ACC112 (cell line): ENCODE results near the gene MEF2C.
A peak's percentile ranks its signal among the peaks of the same experiment; 100 is the strongest.

Experiments
- H2AFZ ChIP-seq: fragments of 200-600 bp; sonication (generic); one replicate; pipeline ENCODE4 v1.6.0; 2017; ENCODE audit warnings: antibody characterized with exemption, low read length; ENCODE audit not compliant: unreplicated experiment
- H3K27ac ChIP-seq: fragments of 200-600 bp; sonication (generic); 2 replicates; pipeline ENCODE4 v1.5.1; 2014; ENCODE audit warnings: low read depth, mild to moderate bottlenecking, antibody characterized with exemption, low read length, moderate library complexity
- H3K27me3 ChIP-seq: fragments of 200-600 bp; sonication (generic); 2 replicates; pipeline ENCODE4 v1.6.1; 2014; ENCODE audit warnings: mild to moderate bottlenecking, antibody characterized with exemption, low read length, moderate library complexity, mixed read lengths; ENCODE audit not compliant: insufficient read depth
- H3K36me3 ChIP-seq: fragments of 200-600 bp; sonication (generic); 2 replicates; pipeline ENCODE4 v1.6.1; 2016; ENCODE audit warnings: mild to moderate bottlenecking, antibody characterized with exemption, low read length, moderate library complexity, mixed read lengths; ENCODE audit not compliant: insufficient read depth
- H3K4me1 ChIP-seq: fragments of 200-600 bp; sonication (generic); one replicate; pipeline ENCODE4 v1.6.1; 2016; ENCODE audit warnings: low read length, mixed read lengths; ENCODE audit not compliant: insufficient read depth, unreplicated experiment, control insufficient read depth
- H3K4me3 ChIP-seq: fragments of 200-600 bp; sonication (generic); 2 replicates; pipeline ENCODE4 v1.5.1; 2014; ENCODE audit warnings: mild to moderate bottlenecking, low read depth, low read length
- H3K79me2 ChIP-seq: fragments of 200-600 bp; sonication (generic); one replicate; pipeline ENCODE4 v1.6.0; 2016; ENCODE audit warnings: low read length; ENCODE audit not compliant: control insufficient read depth, unreplicated experiment, insufficient read depth

Gene MEF2C

DNA sequence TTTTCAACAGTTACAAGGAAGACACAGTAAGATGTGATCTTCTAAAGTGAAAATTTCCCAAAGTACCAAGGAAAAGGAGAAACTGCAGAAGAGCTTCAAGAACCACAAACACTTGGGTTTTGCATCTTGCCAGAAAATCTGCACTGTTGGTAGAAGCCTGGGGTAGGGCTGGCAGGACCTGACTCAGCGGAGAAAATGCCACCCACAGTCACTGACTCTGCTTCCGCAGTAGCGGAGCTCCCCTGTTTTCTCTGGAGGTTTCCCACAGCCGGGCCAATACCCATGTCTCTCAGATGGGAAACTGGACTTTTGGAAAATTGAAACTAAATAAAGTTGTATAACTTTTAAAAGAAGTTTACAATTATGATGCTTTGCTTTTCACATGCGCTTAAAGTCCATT lies 104.2 kb downstream of the MEF2C start:
- no peaks in the 10 kb centered on the region for H3K27me3 ChIP-seq
- H3K27ac ChIP-seq: no peak overlapping the region
- H3K4me1 ChIP-seq: no peaks in the 10 kb centered on the region
- H2AFZ ChIP-seq: no peak overlapping the region
- no peaks in the 10 kb centered on the region for H3K79me2 ChIP-seq
- no peaks in the 10 kb centered on the region for H3K36me3 ChIP-seq
- H3K4me3 ChIP-seq: no peak overlapping the region

DNA sequence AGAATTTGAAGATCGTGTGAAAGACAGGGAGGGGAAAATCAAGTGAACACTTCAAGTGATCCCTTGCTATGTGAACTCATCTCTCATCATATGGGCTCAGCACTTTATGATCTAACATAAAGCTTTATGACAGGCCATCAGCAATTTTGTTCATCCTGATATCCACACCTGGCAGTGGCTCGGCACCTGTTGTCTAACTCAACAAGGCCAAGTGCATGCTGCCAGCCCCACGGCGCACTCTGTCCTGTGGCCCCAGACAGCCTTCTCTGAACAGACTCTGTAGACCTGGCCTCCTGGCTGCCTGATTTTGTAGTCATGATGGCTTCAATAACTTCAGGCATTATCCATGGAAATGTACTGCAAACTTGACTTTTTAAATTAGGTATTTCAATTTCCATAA lies 106.3 kb downstream of the MEF2C start:
- no peaks in the 10 kb centered on the region for H3K4me1 ChIP-seq
- H3K4me3 ChIP-seq: no peak overlapping the region
- no peak overlapping the region for H3K27ac ChIP-seq
- no peak overlapping the region for H2AFZ ChIP-seq
- H3K36me3 ChIP-seq: no peaks in the 10 kb centered on the region
- no peaks in the 10 kb centered on the region for H3K27me3 ChIP-seq
- H3K79me2 ChIP-seq: no peaks in the 10 kb centered on the region

GRCh38 chr5:88772831-88773230 lies 110.2 kb downstream of the MEF2C start:
- no peaks in the 10 kb centered on the region for H3K79me2 ChIP-seq
- H2AFZ ChIP-seq: no peak overlapping the region
- no peaks in the 10 kb centered on the region for H3K4me1 ChIP-seq
- no peaks in the 10 kb centered on the region for H3K27me3 ChIP-seq
- no peaks in the 10 kb centered on the region for H3K36me3 ChIP-seq
- H3K4me3 ChIP-seq: no peak overlapping the region
- H3K27ac ChIP-seq: no peak overlapping the region

- no peaks in the 10 kb centered on the region for H3K36me3 ChIP-seq
- H3K4me3 ChIP-seq: no peak overlapping the region
- H3K79me2 ChIP-seq: no peaks in the 10 kb centered on the region
- no peaks in the 10 kb centered on the region for H3K27me3 ChIP-seq
- no peaks in the 10 kb centered on the region for H3K4me1 ChIP-seq
- no peak overlapping the region for H2AFZ ChIP-seq
- no peak overlapping the region for H3K27ac ChIP-seq
Observed at GRCh38 chr5:88772047-88772446, 110.9 kb downstream of the MEF2C start.

DNA sequence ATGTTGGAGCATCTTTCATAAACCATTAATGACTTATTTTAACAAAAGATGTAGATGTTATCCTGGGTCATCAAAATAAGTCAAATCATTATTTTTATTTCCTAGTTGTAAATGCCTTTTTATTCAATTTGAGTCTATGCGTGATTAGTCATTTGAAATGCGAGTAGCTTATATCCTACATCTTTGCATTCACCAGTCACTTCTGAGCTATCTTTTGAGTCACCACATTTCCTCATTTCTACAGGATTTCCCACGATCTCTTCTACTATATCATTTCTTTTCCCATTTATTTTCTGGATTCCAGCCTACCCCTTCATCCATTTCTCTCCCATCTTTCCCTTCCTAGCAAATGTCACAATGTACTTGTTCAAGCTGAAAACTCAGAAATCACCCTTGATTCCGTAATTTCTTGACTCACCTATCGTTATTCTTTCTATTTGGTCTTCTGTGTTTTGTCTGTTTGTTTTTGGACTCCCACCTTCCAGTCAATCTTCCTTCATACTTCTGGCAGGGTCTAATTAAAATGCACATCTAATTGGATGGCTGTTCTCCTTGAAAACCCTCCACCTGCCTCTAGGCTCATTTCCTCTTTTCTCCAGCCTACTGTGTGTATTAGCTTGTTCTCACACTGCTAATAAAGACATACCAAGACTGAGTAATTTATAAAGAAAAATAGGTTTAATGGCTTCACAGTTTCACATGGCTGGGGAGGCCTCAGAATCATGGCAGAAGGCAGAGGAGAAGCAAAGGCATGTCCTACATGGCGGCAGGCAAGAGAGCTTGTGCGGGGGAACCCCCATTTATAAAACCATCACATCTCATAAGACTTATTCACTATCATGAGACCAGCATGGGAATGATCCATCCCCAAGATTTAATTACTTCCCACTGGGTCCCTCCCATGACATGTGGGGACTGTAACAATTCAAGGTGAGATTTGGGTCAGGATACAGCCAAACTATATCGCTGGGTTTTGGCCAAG lies 112.4 kb downstream of the MEF2C start:
- Histone ChIP-seq H3K36me3 (no peaks in the 10 kb centered on the region), H3K4me3 (no peak overlapping the region), H3K27me3 (no peaks in the 10 kb centered on the region), H3K79me2 (no peaks in the 10 kb centered on the region), H2AFZ (no peak overlapping the region), H3K27ac (0 out of 2 replicates have a peak overlapping the region, but pooled peaks have one; percentile 22), H3K4me1 (no peaks in the 10 kb centered on the region)

GRCh38 chr5:88769165-88769564 lies 113.8 kb downstream of the MEF2C start:
- no peak overlapping the region for H3K27ac ChIP-seq
- no peaks in the 10 kb centered on the region for H3K27me3 ChIP-seq
- H3K79me2 ChIP-seq: no peaks in the 10 kb centered on the region
- H3K4me1 ChIP-seq: no peaks in the 10 kb centered on the region
- H3K4me3 ChIP-seq: no peak overlapping the region
- no peaks in the 10 kb centered on the region for H3K36me3 ChIP-seq
- H2AFZ ChIP-seq: no peak overlapping the region

DNA sequence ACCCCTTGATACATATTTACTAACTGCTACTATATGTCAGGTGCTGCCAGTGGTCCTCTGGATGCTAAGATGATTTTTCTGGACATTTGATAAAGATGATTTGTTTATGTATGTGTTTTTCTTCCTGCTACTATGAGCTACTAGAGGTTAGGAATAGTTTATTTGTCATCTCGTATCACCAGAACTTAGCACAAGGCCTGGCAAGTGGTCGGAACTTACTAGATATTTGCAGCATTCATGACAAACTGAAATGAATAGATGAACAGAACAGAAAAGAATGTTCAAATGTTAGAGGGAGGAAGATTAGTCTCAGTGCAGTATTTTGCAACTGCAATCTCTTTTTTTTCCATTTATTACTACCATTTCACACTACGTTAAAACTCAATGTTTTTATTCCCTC lies 114.6 kb downstream of the MEF2C start:
- Histone ChIP-seq H3K36me3 (no peaks in the 10 kb centered on the region), H3K27me3 (no peaks in the 10 kb centered on the region), H2AFZ (no peak overlapping the region), H3K27ac (no peak overlapping the region), H3K4me1 (no peaks in the 10 kb centered on the region), H3K4me3 (no peak overlapping the region), H3K79me2 (no peaks in the 10 kb centered on the region)

DNA sequence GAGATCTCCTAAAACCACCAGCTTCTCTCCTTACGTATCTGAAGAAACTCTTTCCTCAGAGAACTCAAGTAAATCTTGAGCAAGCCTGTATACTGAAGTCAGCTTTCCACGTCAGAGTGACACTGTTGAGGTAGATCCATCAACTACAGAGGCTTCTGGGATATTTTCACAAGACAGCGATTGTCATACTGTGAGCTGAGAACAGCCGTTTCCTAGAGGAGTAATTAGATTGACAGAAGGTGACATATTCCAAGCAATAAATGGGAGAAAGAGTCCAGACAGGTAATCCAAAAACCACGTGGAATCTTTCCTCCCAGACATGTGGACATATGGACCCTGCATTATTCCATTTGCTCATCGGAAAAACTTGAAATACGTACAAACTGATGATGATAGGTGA lies 117.2 kb downstream of the MEF2C start:
- Histone ChIP-seq H3K4me1 (peaks cover 4% of the 10 kb centered on the region), H3K27ac (no peak overlapping the region), H3K4me3 (no peak overlapping the region), H2AFZ (no peak overlapping the region), H3K79me2 (no peaks in the 10 kb centered on the region), H3K36me3 (no peaks in the 10 kb centered on the region), H3K27me3 (no peaks in the 10 kb centered on the region)

DNA sequence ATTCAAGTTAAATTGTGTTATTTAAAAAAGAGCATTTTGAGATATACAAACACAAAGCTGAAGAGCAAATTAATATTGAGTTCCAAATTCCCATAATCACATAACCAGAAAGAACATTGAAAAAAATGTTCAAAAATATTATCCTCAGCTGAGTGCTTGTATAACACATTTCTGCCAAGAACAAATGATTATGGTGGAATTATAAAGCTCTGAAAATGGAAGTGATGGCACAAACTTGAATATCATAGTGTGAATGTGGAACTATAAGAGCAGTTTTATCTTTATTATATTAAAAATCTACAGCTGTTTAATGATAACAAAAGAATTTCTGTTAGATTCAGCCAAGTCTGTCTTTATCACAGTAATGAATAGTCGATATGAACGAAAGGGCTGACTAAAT lies 117.8 kb downstream of the MEF2C start:
- H3K36me3 ChIP-seq: no peaks in the 10 kb centered on the region

GRCh38 chr5:88761939-88762338 lies 121.0 kb downstream of the MEF2C start:
- no peaks in the 10 kb centered on the region for H3K27me3 ChIP-seq
- no peaks in the 10 kb centered on the region for H3K79me2 ChIP-seq
- no peak overlapping the region for H3K27ac ChIP-seq

More for the DNA sequence above, 117.8 kb downstream of the MEF2C start:
- Histone ChIP-seq H3K79me2 (no peaks in the 10 kb centered on the region), H3K4me3 (no peak overlapping the region), H3K27me3 (no peaks in the 10 kb centered on the region), H2AFZ (no peak overlapping the region), H3K4me1 (peaks cover 4% of the 10 kb centered on the region), H3K27ac (no peak overlapping the region)

DNA sequence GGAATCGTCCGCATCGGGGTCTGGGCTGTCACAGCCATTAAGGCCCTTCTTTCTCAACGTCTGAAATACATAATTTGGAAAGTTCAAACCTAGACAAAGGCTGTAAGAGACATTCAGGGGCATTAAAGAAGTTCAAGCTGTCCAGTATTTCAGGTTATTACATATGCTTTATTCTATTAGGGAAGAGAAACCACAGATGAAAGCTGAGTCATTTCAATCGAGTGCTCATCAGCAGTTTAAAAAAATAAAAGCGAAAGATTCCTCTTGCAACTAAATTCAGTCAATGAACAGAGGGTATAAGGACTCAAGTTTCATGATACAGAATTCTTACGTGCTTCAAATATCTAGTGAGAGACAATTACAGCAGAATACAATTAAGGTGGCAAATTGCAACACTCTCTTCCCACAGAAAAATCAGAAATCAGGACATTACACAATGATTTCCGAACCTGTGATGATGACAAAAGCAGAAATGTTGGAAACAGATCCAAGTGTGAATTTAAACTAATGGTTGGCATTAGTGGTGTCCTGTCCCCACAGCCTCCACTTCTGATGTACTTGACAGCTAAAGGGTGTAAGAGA lies 121.6 kb downstream of the MEF2C start:
- Histone ChIP-seq H3K79me2 (no peaks in the 10 kb centered on the region), H3K27me3 (no peaks in the 10 kb centered on the region), H3K4me3 (no peak overlapping the region), H2AFZ (no peak overlapping the region), H3K4me1 (peaks cover 4% of the 10 kb centered on the region), H3K36me3 (no peaks in the 10 kb centered on the region), H3K27ac (no peak overlapping the region)

More at GRCh38 chr5:88761939-88762338, 121.0 kb downstream of the MEF2C start:
- Histone ChIP-seq H3K4me1 (peaks cover 4% of the 10 kb centered on the region), H3K36me3 (no peaks in the 10 kb centered on the region), H2AFZ (no peak overlapping the region), H3K4me3 (no peak overlapping the region)
